T-cell (primary cell): ENCODE results near the gene MAT2A. TPM values are rescaled to one million over a fixed set of nuclear protein-coding genes. Genes with fewer than 3 reads are reported as not detected.

Source experiments
- ATAC-seq, 4 experiments: fragments of 200-7000 bp in 3 of 4; fragments of 150-1000 bp in 1 of 4; cut with Tn5 transposase; replicated peaks in 1 of 4; 1 replicate in 3 of 4; 2 replicates in 1 of 4; pipeline ENCODE4 v1.10.0; 2021; ENCODE audit warnings: moderate library complexity in 3 of 4, mild to moderate bottlenecking in 2 of 4, moderate number of reproducible peaks in 1 of 4
- CTCF ChIA-PET, 2 donors: fragments of 300-600 bp; sonication (Branson Sonifier 250); formaldehyde crosslinking; loops; one replicate each; lab custom pipeline; 2022; ENCODE audit warnings: antibody characterized with exemption in 2 of 2; lab: Charles Lee
- POLR2A ChIA-PET, 2 donors: fragments of 300-600 bp; sonication (Branson Sonifier 250); formaldehyde crosslinking; loops; one replicate each; lab custom pipeline; 2022; ENCODE audit warnings: antibody characterized with exemption in 2 of 2; lab: Charles Lee
- DNase-seq, 35 experiments: peaks; one replicate each; pipeline versions ENCODE4 v3.0.0 to v3.0.0-alpha.2; 2013 to 2023
- H3K27ac ChIP-seq: one replicate; pipeline ENCODE4 v1.5.1; 2013; ENCODE audit warnings: low read length
- H3K27me3 ChIP-seq, 2 experiments: replicated peaks in 1 of 2; 1 replicate in 1 of 2; 2 replicates in 1 of 2; pipeline versions ENCODE4 v1.6.1 to v1.7.0; 2013; ENCODE audit warnings: low read length in 1 of 2, mixed read lengths in 1 of 2; ENCODE audit not compliant: control insufficient read depth in 2 of 2, insufficient read depth in 2 of 2; ENCODE audit errors: extremely low read depth in 1 of 2
- H3K36me3 ChIP-seq, 2 donors: 1 replicate in 1 of 2; 2 replicates in 1 of 2; pipeline versions ENCODE4 v1.6.1 to v1.7.0; 2013; ENCODE audit warnings: low read length in 1 of 2; ENCODE audit not compliant: control insufficient read depth in 2 of 2, insufficient read depth in 1 of 2; ENCODE audit errors: extremely low read depth in 1 of 2
- H3K4me1 ChIP-seq, 2 experiments: 1 replicate in 1 of 2; 2 replicates in 1 of 2; pipeline versions ENCODE4 v1.6.1 to v1.7.0; 2013; ENCODE audit warnings: low read length in 2 of 2, mixed read lengths in 1 of 2; ENCODE audit not compliant: insufficient read depth in 2 of 2, control insufficient read depth in 1 of 2; ENCODE audit errors: extremely low read depth in 1 of 2
- H3K4me3 ChIP-seq, 2 donors: 1 replicate in 1 of 2; 2 replicates in 1 of 2; pipeline versions ENCODE4 v1.5.1 to v1.7.0; 2013; ENCODE audit warnings: mild to moderate bottlenecking in 2 of 2, low read length in 1 of 2, moderate library complexity in 1 of 2; ENCODE audit not compliant: control insufficient read depth in 1 of 2; ENCODE audit errors: extremely low read depth in 1 of 2
- H3K9me3 ChIP-seq: 2 replicates; pipeline ENCODE4 v1.7.0; 2013
- H3K27ac Mint-ChIP-seq, 2 donors: one replicate each; pipeline ENCODE4 v1.8.0; 2020 to 2021; ENCODE audit warnings: mild to moderate bottlenecking in 2 of 2, mixed read lengths in 2 of 2
- H3K27me3 Mint-ChIP-seq, 2 donors: one replicate each; pipeline ENCODE4 v1.8.0; 2021 to 2022; ENCODE audit warnings: mixed read lengths in 2 of 2
- H3K36me3 Mint-ChIP-seq: one replicate; pipeline ENCODE4 v1.8.0; 2021; ENCODE audit warnings: mixed read lengths
- H3K4me1 Mint-ChIP-seq, 3 donors: one replicate each; pipeline ENCODE4 v1.8.0; 2020 to 2022; ENCODE audit warnings: mixed read lengths in 3 of 3, mild to moderate bottlenecking in 1 of 3
- H3K4me3 Mint-ChIP-seq, 3 donors: one replicate each; pipeline ENCODE4 v1.8.0; 2020 to 2022; ENCODE audit warnings: mild to moderate bottlenecking in 3 of 3, mixed read lengths in 3 of 3, moderate library complexity in 3 of 3
- H3K9me3 Mint-ChIP-seq, 3 donors: one replicate each; pipeline ENCODE4 v1.8.0; 2020 to 2022; ENCODE audit warnings: mixed read lengths in 3 of 3
- WGBS: methylation state at CpG from one replicate; pipeline ENCODE4 v1.1.5; 2013; ENCODE audit warnings: missing lambda C conversion rate; ENCODE audit not compliant: insufficient coverage; 5-methylcytosine and 5-hydroxymethylcytosine counted together
- total RNA-seq, 35 experiments: library from RNA in 6 of 35; stranded (reverse) in 6 of 35; fragments of 120-200 nt in 1 of 35; gene quantifications; one replicate each; pipeline versions ENCODE4 v1.2.1 to v1.2.4 and lab custom pipeline; 2013 to 2026

MAT2A gene
- total RNA-seq, 5 donors from 2014 or later (not counting 1 experiment from before 2014, with no cell fraction given), result 110 to 184 (median 165) TPM

DNA sequence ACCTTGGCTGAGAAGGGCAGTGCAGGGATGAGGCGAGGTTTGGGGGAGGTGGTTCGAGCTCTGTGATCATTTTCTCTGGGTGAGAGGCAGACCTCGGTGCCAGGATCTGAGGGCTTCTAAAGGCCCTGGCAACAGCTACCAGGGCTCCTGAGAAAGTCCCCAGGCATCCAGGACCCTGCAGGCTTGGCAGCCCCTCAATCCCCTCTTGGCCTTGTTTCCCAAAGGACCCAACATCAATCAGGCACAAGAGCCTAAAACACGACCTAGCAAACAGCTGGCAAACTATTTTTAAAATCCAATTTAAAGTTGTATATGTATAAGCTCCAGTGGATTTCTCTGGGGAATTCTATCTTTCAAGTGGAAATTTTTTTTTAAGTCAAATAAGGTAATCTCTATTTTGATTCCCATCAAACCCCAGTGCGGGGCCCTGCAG, 15.0 kb upstream of the MAT2A start:
- WGBS, result no CpG with 5 or more reads among the region's 5 CpGs

DNA sequence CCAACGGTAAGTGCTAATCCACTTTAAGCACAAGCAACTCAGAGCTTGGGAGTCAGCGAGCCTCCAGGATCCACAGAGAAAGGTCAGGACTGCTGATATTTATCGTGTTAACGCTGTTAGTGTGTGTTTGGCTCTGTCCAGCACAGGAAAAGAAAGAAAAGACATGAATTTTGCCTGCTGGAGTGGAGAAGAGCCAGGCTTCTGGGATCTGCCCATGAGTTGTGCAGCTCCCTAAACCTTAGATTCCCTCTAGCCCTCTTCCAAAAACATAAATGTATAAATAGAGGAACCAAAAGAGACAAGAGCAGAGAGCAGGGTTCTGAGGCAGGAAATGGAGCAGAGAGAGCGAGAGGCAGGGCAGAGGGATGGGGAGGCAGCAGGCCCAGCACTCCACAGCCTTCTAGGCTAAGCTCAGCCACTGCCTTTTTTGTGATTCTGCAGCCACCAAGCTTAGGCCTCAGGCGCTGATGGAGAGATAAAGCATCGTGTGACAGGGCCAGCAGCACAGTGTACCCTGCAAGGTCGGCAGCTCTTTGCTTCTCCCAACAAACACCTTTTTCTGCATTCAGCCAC, 14.5 kb upstream of the MAT2A start:
- DNase-seq (no peak), ATAC-seq (no peak)
- H3K27me3 Mint-ChIP-seq, result peaks cover 7 to 14% of the 10 kb centered on the region in 2 donors
- no peaks in the 10 kb centered on the region for H3K9me3 Mint-ChIP-seq
- 58% methylated on average over 5 of the region's 8 CpGs for WGBS
- no peak overlapping the region for H3K27ac ChIP-seq
- CTCF ChIA-PET, result interaction anchor here in 1 of 2 donors (0.6 kb wide), 1 partner anchor 40 kb away, joined by 3 read pairs; no protein-coding TSS in a partner anchor
- no peaks in the 10 kb centered on the region for H3K4me1 ChIP-seq
- no peaks in the 10 kb centered on the region for H3K36me3 Mint-ChIP-seq
- no peak overlapping the region for H3K27ac Mint-ChIP-seq
- H3K27me3 ChIP-seq, result peaks cover 0 to 3% of the 10 kb centered on the region in 2 experiments
- H3K4me3 Mint-ChIP-seq, result no peak overlapping the region
- no peak overlapping the region for H3K4me3 ChIP-seq
- no peaks in the 10 kb centered on the region for H3K36me3 ChIP-seq
- H3K9me3 ChIP-seq, result no peaks in the 10 kb centered on the region
- POLR2A ChIA-PET, result no interaction called here
- H3K4me1 Mint-ChIP-seq, result no peaks in the 10 kb centered on the region

More for the DNA sequence above, 15.0 kb upstream of the MAT2A start:
- no peaks in the 10 kb centered on the region for H3K9me3 ChIP-seq
- no peaks in the 10 kb centered on the region for H3K36me3 Mint-ChIP-seq
- H3K27me3 ChIP-seq, result peaks cover 0 to 3% of the 10 kb centered on the region in 2 experiments
- H3K36me3 ChIP-seq, result no peaks in the 10 kb centered on the region
- no peaks in the 10 kb centered on the region for H3K4me1 ChIP-seq
- no peak overlapping the region for H3K27ac ChIP-seq
- no peaks in the 10 kb centered on the region for H3K9me3 Mint-ChIP-seq
- no peak overlapping the region for H3K27ac Mint-ChIP-seq
- CTCF ChIA-PET, result interaction anchor here in 1 of 2 donors (0.6 kb wide), 1 partner anchor 40 kb away, joined by 3 read pairs; no protein-coding TSS in a partner anchor
- DNase-seq (no peak), ATAC-seq (no peak)
- H3K4me1 Mint-ChIP-seq, result no peaks in the 10 kb centered on the region
- H3K4me3 Mint-ChIP-seq, result no peak overlapping the region
- peaks cover 7 to 14% of the 10 kb centered on the region in 2 donors for H3K27me3 Mint-ChIP-seq
- POLR2A ChIA-PET, result no interaction called here
- H3K4me3 ChIP-seq, result no peak overlapping the region

DNA sequence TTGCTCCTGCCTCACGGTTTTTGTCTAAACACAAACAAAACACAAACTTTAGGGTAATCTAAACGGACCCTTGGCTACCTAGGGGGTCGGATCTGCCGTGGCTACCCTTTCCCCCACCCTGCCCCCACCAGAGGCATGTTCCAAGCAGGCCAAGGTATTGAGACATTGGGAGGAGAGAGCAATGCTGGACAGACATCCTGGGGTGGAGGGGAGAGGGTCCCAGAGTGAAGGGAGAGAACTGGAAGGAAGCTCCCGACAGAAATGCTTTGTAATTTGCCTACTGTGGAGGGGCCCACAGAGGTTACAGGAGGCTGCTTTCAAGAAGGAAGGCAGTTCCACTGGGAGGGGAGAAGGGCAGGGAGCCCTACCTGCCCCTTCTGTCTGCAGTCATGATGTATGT, 13.9 kb upstream of the MAT2A start:
- H3K27me3 ChIP-seq, result peaks cover 0 to 3% of the 10 kb centered on the region in 2 experiments
- no peaks in the 10 kb centered on the region for H3K4me1 ChIP-seq
- ChIA-PET POLR2A (no interaction called here), CTCF (no interaction called here)
- peaks cover 7 to 14% of the 10 kb centered on the region in 2 donors for H3K27me3 Mint-ChIP-seq
- 100% methylated on average over 1 of the region's 5 CpGs for WGBS
- no peak overlapping the region for H3K4me3 ChIP-seq
- H3K9me3 ChIP-seq, result no peaks in the 10 kb centered on the region
- H3K36me3 Mint-ChIP-seq, result no peaks in the 10 kb centered on the region
- ATAC-seq (no peak), DNase-seq (no peak)
- H3K36me3 ChIP-seq, result no peaks in the 10 kb centered on the region
- H3K27ac ChIP-seq, result no peak overlapping the region
- no peak overlapping the region for H3K27ac Mint-ChIP-seq
- H3K4me1 Mint-ChIP-seq, result no peaks in the 10 kb centered on the region
- no peaks in the 10 kb centered on the region for H3K9me3 Mint-ChIP-seq
- H3K4me3 Mint-ChIP-seq, result no peak overlapping the region

DNA sequence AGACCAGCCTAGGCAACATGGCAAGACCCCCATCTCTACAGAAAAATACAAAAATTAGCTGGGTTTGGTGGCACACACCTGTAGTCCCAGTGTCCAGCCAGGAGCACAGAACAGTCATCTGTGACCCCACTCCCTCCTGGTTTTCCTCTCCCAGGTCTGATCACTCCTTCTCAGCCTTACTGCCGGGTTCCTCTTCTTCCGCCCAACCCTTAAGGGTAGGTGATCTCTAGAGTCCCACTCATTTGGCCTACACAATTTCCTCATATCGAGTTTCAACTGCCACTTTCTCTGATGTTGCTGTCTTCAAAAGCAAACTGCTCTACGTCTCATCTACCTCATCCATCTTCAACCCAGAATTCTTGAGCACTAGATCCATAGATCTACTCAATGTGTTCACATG, 13.4 kb upstream of the MAT2A start:
- Mint-ChIP-seq H3K9me3 (no peaks in the 10 kb centered on the region), H3K27ac (no peak overlapping the region), H3K4me3 (no peak overlapping the region), H3K4me1 (no peaks in the 10 kb centered on the region), H3K36me3 (no peaks in the 10 kb centered on the region), H3K27me3 (peaks cover 7 to 14% of the 10 kb centered on the region in 2 donors)
- no peaks in the 10 kb centered on the region for H3K9me3 ChIP-seq
- WGBS, result 49% methylated on average over 3 of the region's 4 CpGs
- H3K36me3 ChIP-seq, result no peaks in the 10 kb centered on the region
- no peak overlapping the region for H3K4me3 ChIP-seq
- no peaks in the 10 kb centered on the region for H3K4me1 ChIP-seq
- ATAC-seq (no peak), DNase-seq (no peak)
- H3K27me3 ChIP-seq, result peaks cover 0 to 3% of the 10 kb centered on the region in 2 experiments
- ChIA-PET CTCF (no interaction called here), POLR2A (no interaction called here)
- H3K27ac ChIP-seq, result no peak overlapping the region

DNA sequence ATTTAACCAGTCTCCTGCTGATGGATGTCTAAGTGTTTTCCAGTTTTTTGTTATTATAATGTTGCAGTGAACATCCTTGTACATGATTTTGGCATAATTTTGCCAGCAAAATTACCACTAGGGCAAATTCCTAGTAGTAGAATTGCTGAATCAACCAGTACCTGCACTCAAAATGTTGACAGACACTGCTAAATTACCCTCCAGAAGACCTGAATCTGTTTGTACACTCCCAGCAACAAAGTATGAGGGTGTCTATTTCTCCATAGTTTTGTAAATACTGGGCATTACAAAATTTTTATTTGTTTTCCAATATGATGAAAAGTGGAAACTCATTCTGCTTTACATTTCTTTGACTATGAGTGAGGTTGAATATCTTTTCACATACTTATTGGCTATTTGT, 11.2 kb upstream of the MAT2A start:
- ChIA-PET POLR2A (no interaction called here), CTCF (no interaction called here)
- H3K27ac ChIP-seq, result no peak overlapping the region
- ATAC-seq, result no peak
- no peaks in the 10 kb centered on the region for H3K9me3 Mint-ChIP-seq
- no peaks in the 10 kb centered on the region for H3K36me3 Mint-ChIP-seq
- H3K27me3 ChIP-seq, result peaks cover 0 to 3% of the 10 kb centered on the region in 2 experiments
- no peaks in the 10 kb centered on the region for H3K9me3 ChIP-seq
- no peak overlapping the region for H3K4me3 ChIP-seq
- no peaks in the 10 kb centered on the region for H3K36me3 ChIP-seq
- DNase-seq, result no peak
- H3K27me3 Mint-ChIP-seq, result peaks cover 7 to 14% of the 10 kb centered on the region in 2 donors
- no peak overlapping the region for H3K27ac Mint-ChIP-seq
- H3K4me1 ChIP-seq, result no peaks in the 10 kb centered on the region
- H3K4me3 Mint-ChIP-seq, result no peak overlapping the region
- no peaks in the 10 kb centered on the region for H3K4me1 Mint-ChIP-seq

DNA sequence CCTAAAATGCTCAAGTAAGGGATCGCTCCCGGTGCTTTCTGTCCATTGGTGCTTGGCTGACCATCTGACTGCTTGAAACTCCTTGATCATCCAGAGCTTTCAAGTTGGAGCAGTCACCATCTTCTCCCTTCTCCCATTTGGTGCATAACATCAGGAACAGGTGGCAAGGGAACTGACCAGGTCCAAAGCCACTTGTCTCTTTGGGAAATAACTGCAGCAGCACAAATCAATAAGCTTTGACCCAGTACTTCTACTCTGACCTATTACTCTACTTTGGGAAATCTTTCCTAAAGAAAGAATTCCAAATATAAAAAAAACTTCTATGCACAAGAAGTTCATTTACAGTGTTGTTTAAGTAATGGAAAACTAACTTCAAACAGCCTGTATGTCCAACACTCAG, 10.6 kb upstream of the MAT2A start:
- ATAC-seq (no peak), DNase-seq (no peak)
- H3K9me3 Mint-ChIP-seq, result no peaks in the 10 kb centered on the region
- WGBS, result 100% methylated on average over 2 of the region's 2 CpGs
- H3K4me1 ChIP-seq, result no peaks in the 10 kb centered on the region
- H3K4me3 Mint-ChIP-seq, result no peak overlapping the region
- no peaks in the 10 kb centered on the region for H3K4me1 Mint-ChIP-seq
- CTCF ChIA-PET, result no interaction called here
- H3K36me3 ChIP-seq, result no peaks in the 10 kb centered on the region
- H3K36me3 Mint-ChIP-seq, result no peaks in the 10 kb centered on the region
- POLR2A ChIA-PET, result no interaction called here
- H3K4me3 ChIP-seq, result no peak overlapping the region
- peaks cover 0 to 3% of the 10 kb centered on the region in 2 experiments for H3K27me3 ChIP-seq
- H3K27ac Mint-ChIP-seq, result no peak overlapping the region
- H3K27me3 Mint-ChIP-seq, result peaks cover 7 to 14% of the 10 kb centered on the region in 2 donors
- no peaks in the 10 kb centered on the region for H3K9me3 ChIP-seq
- H3K27ac ChIP-seq, result no peak overlapping the region
